Activated gamma-delta T cell (primary cell): Measurements from ENCODE around the gene SPATA32.
"Not testable (repeated sequence)": the region's sequence is repeated elsewhere in the genome, so short reads cannot be mapped to it uniquely, and the experiment has no call there.

Source experiments
- DNase-seq: peaks from one replicate; lab custom pipeline; 2025; lab: John Stamatoyannopoulos, UW

Gene SPATA32

GRCh38 chr17:45270828-45271418 is 9.0 kb upstream of the SPATA32 start:
- DNase-seq = peak; percentile 16

GRCh38 chr17:45269912-45270311 is 8.0 kb upstream of the SPATA32 start:
- DNase-seq = no peak

- DNase-seq = no peak
Measured at GRCh38 chr17:45267436-45268055, 5.7 kb upstream of the SPATA32 start.

GRCh38 chr17:45266372-45266926 is 4.6 kb upstream of the SPATA32 start:
- DNase-seq = no peak

GRCh38 chr17:45265821-45266220 is 3.9 kb upstream of the SPATA32 start:
- no peak for DNase-seq

- no peak for DNase-seq
Measured at GRCh38 chr17:45264988-45265387, 3.1 kb upstream of the SPATA32 start.

GRCh38 chr17:45264430-45264829 is 2.5 kb upstream of the SPATA32 start:
- DNase-seq = no peak

GRCh38 chr17:45263477-45263860 is 1.6 kb upstream of the SPATA32 start:
- DNase-seq = no peak

GRCh38 chr17:45262516-45263476 is 902 bp upstream of the SPATA32 start:
- no peak for DNase-seq

- DNase-seq = no peak
Measured at GRCh38 chr17:45260204-45260783, 1.6 kb downstream of the SPATA32 start.

GRCh38 chr17:45258981-45259380 is 2.9 kb downstream of the SPATA32 start:
- no peak for DNase-seq

- DNase-seq = no peak
Measured at GRCh38 chr17:45257115-45257514, 4.8 kb downstream of the SPATA32 start.

GRCh38 chr17:45256114-45256966 is 5.6 kb downstream of the SPATA32 start:
- DNase-seq = no peak

- DNase-seq = no peak
Measured at GRCh38 chr17:45255358-45255757, 6.5 kb downstream of the SPATA32 start.

GRCh38 chr17:45253879-45254278 is 8.0 kb downstream of the SPATA32 start:
- no peak for DNase-seq

- not testable (repeated sequence) for DNase-seq
Measured at GRCh38 chr17:45253237-45253636, 8.7 kb downstream of the SPATA32 start.

GRCh38 chr17:45251931-45252330 is 10.0 kb downstream of the SPATA32 start:
- no peak for DNase-seq

GRCh38 chr17:45248132-45248957 is 13.5 kb downstream of the SPATA32 start:
- DNase-seq = peak; percentile 67

- peak; percentile 98 for DNase-seq
Measured at GRCh38 chr17:45247429-45248131, 14.3 kb downstream of the SPATA32 start.
